GM20000 (cell line): ENCODE data around the gene CRYBG3.

Experiments used
- DNase-seq: peaks from one replicate; pipeline ENCODE4 v3.0.0; 2012; ENCODE audit warnings: low spot score
- CTCF ChIP-seq: IDR thresholded peaks from 2 replicates; pipeline ENCODE4 v1.5.1; 2012; ENCODE audit warnings: mild to moderate bottlenecking, control low read depth; ENCODE audit errors: extremely low read depth, missing control alignments

Gene CRYBG3

DNA sequence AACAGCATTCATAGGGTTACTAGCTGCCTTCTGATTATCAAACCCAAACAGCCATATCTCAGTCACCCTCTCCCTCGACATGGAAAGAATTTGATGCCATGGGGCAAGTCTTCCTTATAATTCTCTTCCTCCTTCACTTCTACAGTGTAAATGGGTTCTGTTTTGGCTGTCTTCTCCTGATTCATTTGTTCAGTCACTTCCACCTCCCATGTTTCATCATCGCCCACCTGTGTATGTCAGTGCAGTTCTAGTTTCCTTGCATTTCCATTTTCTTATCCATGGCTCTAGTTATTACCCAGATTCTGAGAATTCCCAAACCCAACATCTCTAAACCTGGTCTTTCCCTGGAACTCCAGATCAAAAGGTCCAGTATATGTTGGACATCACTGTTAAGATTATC lies 109.4 kb downstream of the CRYBG3 start:
- no peak for DNase-seq
- TF ChIP-seq CTCF: no peak

GRCh38 chr3:97932387-97932801 lies 110.6 kb downstream of the CRYBG3 start:
- DNase-seq: no peak
- TF ChIP-seq CTCF: no peak

DNA sequence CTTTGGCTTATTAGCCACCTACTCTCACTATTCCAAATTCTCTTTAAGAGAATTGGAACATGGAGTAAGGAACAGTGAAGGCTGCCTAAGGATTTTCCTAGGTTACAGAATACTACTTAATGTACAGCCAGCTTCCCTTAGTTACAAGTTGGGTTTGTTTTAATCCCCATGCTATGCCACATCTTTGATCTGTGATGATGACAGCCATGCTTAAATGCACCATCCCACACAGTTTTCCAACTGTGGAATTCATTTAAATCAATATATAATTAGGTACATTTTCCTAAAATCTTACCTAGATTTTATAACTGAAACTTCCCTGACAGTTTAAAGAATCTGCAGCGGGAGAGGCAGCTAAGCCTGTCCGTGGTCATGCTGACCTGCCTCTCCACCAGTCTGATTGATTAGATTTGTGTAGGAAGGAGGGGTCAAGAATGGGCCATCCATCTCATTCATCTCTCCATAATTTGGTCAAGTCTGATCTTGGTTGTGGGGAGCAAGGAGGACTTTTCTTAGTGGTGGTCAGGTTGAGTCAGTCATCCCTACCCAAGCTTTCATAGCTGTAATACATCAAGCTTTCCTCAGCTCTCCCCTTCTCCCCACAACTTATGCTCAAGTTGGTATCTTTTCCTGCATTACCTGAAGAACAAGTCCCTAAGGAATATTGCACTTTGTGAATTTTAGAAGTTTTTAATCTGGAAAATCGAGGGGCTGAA lies 113.3 kb downstream of the CRYBG3 start:
- TF ChIP-seq CTCF: no peak

GRCh38 chr3:97935842-97936241 lies 114.0 kb downstream of the CRYBG3 start:
- TF ChIP-seq CTCF: no peak
- DNase-seq: no peak

More for the DNA sequence above, 113.3 kb downstream of the CRYBG3 start:
- DNase-seq: no peak

- no peak for DNase-seq
- no peak for TF ChIP-seq CTCF
Observed at GRCh38 chr3:97937205-97937604, 115.4 kb downstream of the CRYBG3 start.

GRCh38 chr3:97938444-97938843 lies 116.6 kb downstream of the CRYBG3 start:
- TF ChIP-seq CTCF: no peak
- no peak for DNase-seq

- no peak for DNase-seq
- no peak for TF ChIP-seq CTCF
Observed at GRCh38 chr3:97939401-97939800, 117.6 kb downstream of the CRYBG3 start.
